Stimulated activated naive CD8-positive, alpha-beta T cell treated with anti-CD3 and anti-CD28 coated beads, Interleukin-15, Interleukin-2, amounts not matched to agents 100 ng/mL and 50 ng/mL, for 24 hours (primary cell): Measurements from ENCODE around the gene ZNF207.
"Not testable (repeated sequence)": the region's sequence is repeated elsewhere in the genome, so short reads cannot be mapped to it uniquely, and the experiment has no call there.

Source experiments
- H3K27ac Mint-ChIP-seq: one replicate; pipeline ENCODE4 v1.8.0; 2021; ENCODE audit warnings: mild to moderate bottlenecking, mixed read lengths
- H3K27me3 Mint-ChIP-seq: one replicate; pipeline ENCODE4 v1.8.0; 2021; ENCODE audit warnings: mixed read lengths
- H3K36me3 Mint-ChIP-seq: one replicate; pipeline ENCODE4 v1.8.0; 2021; ENCODE audit warnings: low read depth, mixed read lengths
- H3K4me1 Mint-ChIP-seq: one replicate; pipeline ENCODE4 v1.8.0; 2021; ENCODE audit warnings: low read depth, mixed read lengths
- H3K4me3 Mint-ChIP-seq: one replicate; pipeline ENCODE4 v1.8.0; 2021; ENCODE audit warnings: mild to moderate bottlenecking, mixed read lengths
- H3K9me3 Mint-ChIP-seq: one replicate; pipeline ENCODE4 v1.8.0; 2021; ENCODE audit warnings: mixed read lengths

The ZNF207 gene

DNA sequence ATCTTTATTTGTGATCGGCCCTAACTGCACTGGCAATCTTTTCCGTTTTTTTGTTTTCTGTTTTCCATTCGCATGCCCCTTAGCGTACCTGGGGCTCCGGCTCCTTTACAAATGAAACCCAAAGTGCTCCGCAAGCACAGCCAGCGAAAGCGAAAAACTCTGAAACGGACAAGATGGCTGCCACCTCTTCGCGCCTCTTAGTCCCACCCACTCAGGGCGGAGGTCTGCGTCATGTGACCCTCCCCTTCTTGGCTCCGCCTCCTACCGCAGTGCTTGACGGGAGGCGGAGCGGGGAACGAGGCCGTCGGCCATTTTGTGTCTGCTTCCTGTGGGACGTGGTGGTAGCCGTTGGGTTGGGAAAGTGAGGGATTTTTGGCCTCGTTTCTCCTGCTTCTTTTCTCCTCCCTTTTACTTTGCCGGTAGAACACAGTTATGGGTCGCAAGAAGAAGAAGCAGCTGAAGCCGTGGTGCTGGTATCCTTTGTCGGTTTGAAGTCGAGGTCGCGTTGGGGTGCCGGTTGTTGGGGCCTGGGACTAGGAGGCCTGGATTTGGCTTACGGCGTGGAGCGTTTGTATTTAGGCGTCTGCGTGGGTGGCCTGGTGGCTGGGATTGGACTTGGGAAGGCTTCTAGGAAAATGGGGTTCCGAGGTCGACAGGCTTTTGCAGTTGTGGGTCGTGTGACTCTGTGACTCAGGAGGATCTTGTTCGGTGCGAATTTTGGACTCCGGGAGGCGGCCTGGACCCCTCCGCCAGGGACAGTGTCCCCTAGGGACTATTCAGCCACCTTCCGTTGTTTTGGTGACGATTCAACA is at the start of gene ZNF207:
TSS of gene ZNF207 (plus strand) at position 304 of the 812 bp plus-strand sequence. CDS start at position 433, 129 bp downstream.
- Mint-ChIP-seq H3K9me3 (no peaks in the 10 kb centered on the region), H3K27me3 (no peaks in the 10 kb centered on the region), H3K36me3 (peaks cover 45% of the 10 kb centered on the region), H3K27ac (peak within 1 kb of the TSS; percentile 99), H3K4me3 (peak within 1 kb of the TSS; percentile 97), H3K4me1 (peaks cover 41% of the 10 kb centered on the region)

DNA sequence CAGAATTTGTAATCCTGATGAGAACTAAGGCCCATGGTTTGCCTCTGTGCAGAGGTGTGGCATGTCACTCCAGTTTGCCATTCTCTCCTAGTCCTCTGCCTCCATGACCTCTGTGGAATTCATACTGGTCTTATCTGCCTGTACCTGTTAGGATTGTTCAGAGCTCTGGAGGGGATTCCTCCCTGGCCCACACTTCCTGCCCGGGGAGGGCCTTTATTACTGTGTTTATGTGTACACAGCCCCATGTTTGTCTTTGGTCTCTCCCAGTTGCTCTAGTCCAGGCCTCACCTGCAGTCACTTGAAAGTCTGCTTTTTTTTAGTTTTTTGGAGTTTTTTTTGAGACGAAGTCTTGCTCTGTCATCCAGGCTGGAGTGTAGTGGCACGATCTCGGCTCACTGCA is 47.9 kb upstream of the ZNF207 start:
- Mint-ChIP-seq H3K4me1 (no peaks in the 10 kb centered on the region), H3K27ac (no peak overlapping the region), H3K4me3 (no peak overlapping the region), H3K36me3 (no peaks in the 10 kb centered on the region), H3K27me3 (no peaks in the 10 kb centered on the region), H3K9me3 (no peaks in the 10 kb centered on the region)

DNA sequence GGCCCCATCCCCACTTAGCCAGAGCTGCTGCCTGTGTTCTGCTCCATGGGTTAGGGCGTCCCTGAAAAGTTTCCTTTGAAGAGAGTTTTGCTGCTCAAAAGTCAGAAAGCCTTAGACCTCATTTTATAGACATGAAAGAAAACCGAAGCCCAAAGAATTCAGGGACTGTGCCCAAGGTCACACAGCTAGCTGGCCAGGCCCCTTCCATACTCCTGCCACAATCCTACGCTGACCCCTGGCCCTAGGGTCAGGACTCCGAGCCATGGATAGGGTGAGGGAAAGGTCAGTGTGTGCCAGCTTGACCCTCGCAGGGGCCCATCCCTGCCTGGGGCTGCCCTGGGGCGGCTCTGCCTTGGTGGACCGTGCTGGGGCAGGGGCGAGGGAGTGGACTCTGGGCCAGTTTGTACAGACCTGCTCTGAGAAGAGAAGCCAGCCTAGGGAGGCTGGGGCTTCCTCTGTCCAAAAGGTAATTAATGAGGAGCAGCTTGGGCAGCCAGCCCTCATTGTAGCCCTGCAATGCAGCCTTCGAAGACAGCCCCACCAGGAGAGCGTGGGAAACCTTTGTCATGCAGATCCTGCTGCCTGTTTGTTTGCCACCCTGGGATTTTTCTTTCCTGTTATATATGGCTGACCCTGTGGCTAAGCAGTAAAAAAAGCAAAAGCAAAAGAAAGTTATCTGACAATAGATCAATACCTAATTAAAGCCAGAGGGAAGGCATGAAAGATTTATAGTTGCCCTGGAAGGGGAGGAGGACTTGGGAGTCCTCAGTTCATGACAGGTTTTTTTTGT is 46.9 kb upstream of the ZNF207 start:
- Mint-ChIP-seq H3K27ac (no peak overlapping the region), H3K9me3 (no peaks in the 10 kb centered on the region), H3K4me3 (no peak overlapping the region), H3K27me3 (no peaks in the 10 kb centered on the region), H3K4me1 (no peaks in the 10 kb centered on the region), H3K36me3 (no peaks in the 10 kb centered on the region)

DNA sequence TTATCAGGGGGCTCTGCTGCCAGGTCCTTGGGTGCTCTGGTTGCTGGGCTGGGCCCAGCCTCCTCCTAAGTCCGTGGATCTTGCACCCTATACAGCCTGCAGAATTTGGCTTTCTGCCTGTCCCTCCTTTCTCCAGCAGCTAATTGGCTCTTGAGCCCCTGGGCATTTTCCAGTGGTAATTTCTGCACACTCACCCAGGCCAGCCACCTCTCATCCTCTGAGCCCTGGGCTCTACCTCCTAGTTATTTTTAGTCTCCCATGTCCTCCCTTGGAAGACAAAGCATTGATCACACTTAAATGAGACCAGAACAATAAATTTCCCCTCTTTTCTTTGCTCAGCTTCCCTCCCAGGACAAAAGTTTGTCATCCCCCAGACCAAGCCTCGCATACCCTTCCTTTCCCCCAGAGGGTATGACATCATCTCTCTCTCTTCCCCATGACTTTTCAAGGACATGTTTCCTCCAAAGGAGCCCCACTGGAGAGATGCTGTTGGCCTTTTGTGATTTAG is 46.1 kb upstream of the ZNF207 start:
- Mint-ChIP-seq H3K27ac (no peak overlapping the region), H3K27me3 (no peaks in the 10 kb centered on the region), H3K9me3 (no peaks in the 10 kb centered on the region), H3K4me3 (no peak overlapping the region), H3K36me3 (no peaks in the 10 kb centered on the region), H3K4me1 (no peaks in the 10 kb centered on the region)

DNA sequence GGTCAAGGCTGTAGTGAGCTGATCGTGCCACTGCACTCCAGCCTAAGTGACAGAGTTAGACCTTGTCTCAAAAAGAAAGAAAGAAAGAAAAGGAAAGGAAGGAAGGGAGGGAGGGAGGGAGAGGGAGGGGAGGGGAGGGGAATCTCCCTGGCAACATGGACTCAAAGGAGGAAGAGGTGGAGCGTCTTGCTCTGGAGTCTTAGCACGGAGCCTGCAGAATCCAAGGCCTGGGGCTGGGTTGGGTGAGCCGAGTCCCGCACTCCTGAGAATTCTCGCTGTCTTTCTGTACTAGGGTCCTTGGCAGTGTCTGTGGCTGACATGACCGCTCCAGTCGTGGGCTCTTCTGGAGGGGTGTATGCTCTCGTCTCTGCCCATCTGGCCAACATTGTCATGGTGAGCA is 44.9 kb upstream of the ZNF207 start:
- H3K36me3 Mint-ChIP-seq, result no peaks in the 10 kb centered on the region
- H3K27me3 Mint-ChIP-seq, result peaks cover 5% of the 10 kb centered on the region
- H3K27ac Mint-ChIP-seq, result no peak overlapping the region

DNA sequence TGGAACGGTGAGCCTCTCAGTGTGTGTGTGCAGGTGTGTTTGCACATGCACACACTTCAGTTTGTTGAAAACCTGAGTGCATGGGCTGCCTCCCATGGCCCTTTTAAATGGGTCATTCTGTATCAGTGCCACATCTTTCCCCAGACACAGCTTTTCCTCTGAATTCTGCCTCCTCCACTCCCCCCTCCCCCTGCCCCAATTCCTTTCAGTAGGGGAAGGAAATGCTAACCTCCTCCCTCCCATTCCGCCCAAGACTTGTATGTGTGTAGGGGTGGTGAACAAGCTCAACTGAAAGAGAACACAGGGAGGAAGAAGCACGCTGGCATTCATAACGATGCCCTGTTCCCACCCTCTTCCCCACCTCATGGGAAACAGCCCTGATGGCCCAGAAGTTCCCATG is 42.3 kb upstream of the ZNF207 start:
- Mint-ChIP-seq H3K4me1 (no peaks in the 10 kb centered on the region), H3K9me3 (no peaks in the 10 kb centered on the region)

More for the DNA sequence above, 44.9 kb upstream of the ZNF207 start:
- H3K4me1 Mint-ChIP-seq, result no peaks in the 10 kb centered on the region
- no peaks in the 10 kb centered on the region for H3K9me3 Mint-ChIP-seq
- no peak overlapping the region for H3K4me3 Mint-ChIP-seq

DNA sequence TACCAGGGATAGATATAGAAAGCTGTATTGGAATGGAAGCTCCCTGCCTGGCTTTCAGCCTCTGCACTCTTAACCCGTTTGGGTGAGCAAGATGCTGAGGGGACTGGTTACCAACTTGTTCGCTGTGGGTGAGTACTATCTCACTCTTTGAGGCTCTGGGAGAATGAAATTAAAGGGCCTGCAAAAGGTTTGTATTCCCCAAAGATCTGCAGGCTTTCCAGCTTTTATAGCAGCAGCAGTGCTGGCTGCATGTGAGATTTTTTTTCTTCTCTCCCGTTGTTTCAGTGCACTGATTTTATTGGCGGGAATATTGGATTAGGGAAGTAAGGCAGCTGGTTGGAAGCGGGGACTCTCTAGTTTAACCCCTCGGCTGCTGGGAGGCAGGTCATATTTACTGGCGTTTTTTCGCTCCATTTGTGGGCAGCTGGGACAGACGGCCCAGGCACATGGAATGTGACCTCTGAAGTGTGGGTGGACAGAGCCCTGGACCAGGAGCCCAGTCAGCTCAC is 38.9 kb upstream of the ZNF207 start:
- Mint-ChIP-seq H3K27ac (no peak overlapping the region), H3K4me1 (no peaks in the 10 kb centered on the region), H3K4me3 (no peak overlapping the region), H3K9me3 (no peaks in the 10 kb centered on the region), H3K36me3 (no peaks in the 10 kb centered on the region), H3K27me3 (peaks cover 15% of the 10 kb centered on the region)

More for the DNA sequence above, 42.3 kb upstream of the ZNF207 start:
- no peak overlapping the region for H3K4me3 Mint-ChIP-seq
- H3K27me3 Mint-ChIP-seq, result peaks cover 6% of the 10 kb centered on the region
- H3K36me3 Mint-ChIP-seq, result no peaks in the 10 kb centered on the region
- H3K27ac Mint-ChIP-seq, result no peak overlapping the region

DNA sequence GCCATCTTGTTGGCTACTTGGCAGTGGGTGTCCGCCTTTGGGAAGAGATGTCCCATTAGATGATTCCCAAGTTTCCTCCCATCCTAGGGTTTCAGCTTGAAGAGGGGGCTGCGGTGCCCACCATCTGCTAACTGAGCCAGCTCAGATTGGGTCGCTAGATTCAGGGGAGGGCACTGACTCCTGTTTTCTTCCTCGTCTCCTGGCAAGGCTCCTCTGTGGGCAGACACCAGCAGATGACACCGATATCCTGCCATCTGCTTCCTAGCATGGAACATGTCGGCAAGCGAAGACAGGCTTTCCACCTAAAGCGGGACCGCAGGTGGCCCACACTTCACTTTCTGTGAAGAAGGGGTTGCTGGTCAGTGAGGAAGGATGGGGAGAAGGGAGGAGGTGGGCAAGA is 35.3 kb upstream of the ZNF207 start:
- no peak overlapping the region for H3K27ac Mint-ChIP-seq
- no peaks in the 10 kb centered on the region for H3K9me3 Mint-ChIP-seq
- peaks cover 4% of the 10 kb centered on the region for H3K4me1 Mint-ChIP-seq
- H3K36me3 Mint-ChIP-seq, result no peaks in the 10 kb centered on the region
- no peak overlapping the region for H3K4me3 Mint-ChIP-seq
- peaks cover 28% of the 10 kb centered on the region for H3K27me3 Mint-ChIP-seq

DNA sequence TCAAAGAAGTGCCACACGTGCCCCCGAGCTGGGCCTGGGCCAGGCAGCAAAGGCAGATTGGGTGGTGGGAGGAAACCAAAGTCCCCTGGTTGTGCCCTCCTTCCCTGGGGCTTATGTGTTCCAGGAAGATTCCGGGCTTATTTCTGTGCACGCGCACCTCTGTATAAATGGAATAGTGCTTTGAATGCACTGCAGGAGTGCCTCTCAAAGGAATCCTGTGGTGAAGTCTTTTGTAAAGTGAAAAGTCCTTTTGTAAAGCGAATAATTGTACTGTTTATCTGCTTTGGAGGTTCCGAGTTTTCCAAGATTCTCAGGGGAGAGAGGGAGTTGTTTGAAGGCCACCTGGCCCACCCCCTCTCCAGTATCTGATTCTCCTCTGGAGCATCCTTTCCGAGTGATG is 34.8 kb upstream of the ZNF207 start:
- no peak overlapping the region for H3K27ac Mint-ChIP-seq
- peaks cover 6% of the 10 kb centered on the region for H3K4me1 Mint-ChIP-seq
- no peak overlapping the region for H3K4me3 Mint-ChIP-seq
- H3K9me3 Mint-ChIP-seq, result no peaks in the 10 kb centered on the region
- H3K27me3 Mint-ChIP-seq, result peaks cover 24% of the 10 kb centered on the region
- H3K36me3 Mint-ChIP-seq, result no peaks in the 10 kb centered on the region

DNA sequence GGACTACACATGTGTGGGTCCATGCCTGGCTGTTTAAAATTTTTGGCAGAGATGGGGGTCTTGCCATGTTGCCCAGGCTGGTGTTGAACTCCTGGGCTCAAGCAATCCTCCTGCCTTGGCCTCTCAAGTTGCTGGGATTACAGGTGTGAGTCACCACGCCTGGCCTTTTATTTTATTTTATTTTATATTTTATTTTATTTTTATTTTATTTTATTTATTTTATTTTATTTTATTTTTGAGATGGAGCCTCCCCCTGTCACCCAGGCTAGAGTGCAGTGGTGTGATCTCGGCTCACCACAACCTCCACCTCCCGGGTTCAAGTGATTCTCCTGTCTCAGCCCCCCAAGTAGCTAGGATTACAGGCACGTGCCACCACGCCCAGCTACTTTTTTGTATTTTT is 33.3 kb upstream of the ZNF207 start:
- H3K9me3 Mint-ChIP-seq, H3K4me3 Mint-ChIP-seq, H3K36me3 Mint-ChIP-seq: not testable (repeated sequence)

DNA sequence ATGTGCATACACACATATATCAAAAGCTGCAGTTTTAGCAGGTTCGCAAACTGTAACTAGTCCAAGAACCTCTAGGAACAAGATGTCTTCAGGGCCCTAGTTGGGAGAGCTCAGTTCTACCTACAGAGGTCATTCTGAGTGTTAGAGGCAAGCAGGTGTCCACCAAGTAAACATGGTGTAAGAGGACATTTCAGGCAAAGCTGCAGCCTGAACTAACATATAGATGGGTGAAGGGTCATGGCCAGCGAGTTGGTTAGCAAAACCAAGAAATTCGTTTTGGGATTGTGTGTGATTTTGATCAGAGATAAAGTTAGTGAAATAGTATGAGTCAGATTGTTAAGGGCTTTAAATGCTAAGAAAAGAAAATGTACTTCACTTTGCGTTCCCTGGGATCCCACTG is 32.6 kb upstream of the ZNF207 start:
- Mint-ChIP-seq H3K4me3 (no peak overlapping the region), H3K27ac (no peak overlapping the region), H3K27me3 (peaks cover 24% of the 10 kb centered on the region), H3K36me3 (no peaks in the 10 kb centered on the region), H3K4me1 (peaks cover 6% of the 10 kb centered on the region), H3K9me3 (no peaks in the 10 kb centered on the region)

More for the DNA sequence above, 33.3 kb upstream of the ZNF207 start:
- peaks cover 24% of the 10 kb centered on the region for H3K27me3 Mint-ChIP-seq
- not testable (repeated sequence) for H3K4me1 Mint-ChIP-seq, H3K27ac Mint-ChIP-seq

DNA sequence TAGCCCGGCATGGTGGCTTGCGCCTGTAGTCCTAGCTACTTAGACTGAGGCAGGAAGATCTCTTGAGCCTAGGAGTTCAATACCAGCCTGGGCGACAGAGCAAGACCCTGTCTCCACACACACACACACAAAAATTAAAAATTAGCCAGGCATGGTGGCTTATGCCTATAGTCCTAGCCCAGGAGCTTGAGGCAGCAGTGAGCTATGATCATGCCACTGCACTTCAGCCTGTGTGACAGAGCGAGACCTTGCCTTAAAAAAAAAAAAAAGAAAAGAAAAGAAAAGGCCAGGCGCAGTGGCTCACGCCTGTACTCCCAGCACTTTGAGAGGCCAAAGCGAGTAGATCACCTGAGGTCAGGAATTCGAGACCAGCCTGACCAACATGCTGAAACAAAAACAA is 31.9 kb upstream of the ZNF207 start:
- Mint-ChIP-seq H3K27me3 (peaks cover 24% of the 10 kb centered on the region), H3K4me3 (no peak overlapping the region), H3K9me3 (no peaks in the 10 kb centered on the region), H3K27ac (no peak overlapping the region), H3K4me1 (peaks cover 8% of the 10 kb centered on the region), H3K36me3 (no peaks in the 10 kb centered on the region)

DNA sequence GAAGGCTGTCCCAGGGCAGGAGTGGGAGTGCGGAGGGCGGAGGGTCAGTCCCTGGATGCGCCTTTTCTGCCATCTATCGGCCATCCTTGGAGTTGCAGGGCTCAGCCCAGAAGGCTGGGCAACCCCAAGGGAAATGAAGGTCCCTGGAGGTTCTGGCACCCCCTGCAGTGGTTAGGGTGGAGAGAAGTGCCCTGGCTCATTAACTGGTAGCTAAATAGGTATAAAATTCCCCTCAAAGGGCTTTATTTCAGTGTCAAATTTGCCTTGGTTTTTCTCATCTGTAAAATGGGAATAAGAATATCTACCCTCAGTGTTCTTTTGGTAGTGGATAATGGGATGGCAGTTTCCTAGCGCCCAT is 30.4 kb upstream of the ZNF207 start:
- H3K36me3 Mint-ChIP-seq, result no peaks in the 10 kb centered on the region
- peak overlapping the region; percentile 77 for H3K4me3 Mint-ChIP-seq
- H3K9me3 Mint-ChIP-seq, result no peaks in the 10 kb centered on the region
- H3K27me3 Mint-ChIP-seq, result peaks cover 24% of the 10 kb centered on the region
- peaks cover 21% of the 10 kb centered on the region for H3K4me1 Mint-ChIP-seq
- H3K27ac Mint-ChIP-seq, result no peak overlapping the region

DNA sequence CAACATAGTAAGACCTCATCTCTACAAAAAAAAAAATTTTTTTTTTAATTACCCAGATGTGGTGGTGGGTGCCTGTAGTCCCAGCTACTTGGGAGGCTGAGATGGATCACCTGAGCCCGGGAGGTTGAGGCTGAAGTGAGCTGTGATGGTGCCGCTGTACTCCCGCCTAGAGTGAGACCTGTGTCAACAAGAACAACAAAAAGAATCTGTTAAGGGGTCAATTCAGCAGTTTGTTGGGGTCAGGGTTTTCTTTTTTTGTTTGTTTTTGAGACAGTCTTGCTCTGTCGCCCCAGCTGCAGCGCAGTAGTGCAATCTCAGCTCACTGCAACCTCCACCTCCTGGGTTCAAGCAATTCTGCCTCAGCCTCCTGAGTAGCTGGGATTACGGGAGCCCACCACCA is 29.9 kb upstream of the ZNF207 start:
- not testable (repeated sequence) for H3K36me3 Mint-ChIP-seq, H3K4me3 Mint-ChIP-seq, H3K27ac Mint-ChIP-seq, H3K9me3 Mint-ChIP-seq
- peaks cover 20% of the 10 kb centered on the region for H3K27me3 Mint-ChIP-seq
- H3K4me1 Mint-ChIP-seq, result peaks cover 23% of the 10 kb centered on the region

DNA sequence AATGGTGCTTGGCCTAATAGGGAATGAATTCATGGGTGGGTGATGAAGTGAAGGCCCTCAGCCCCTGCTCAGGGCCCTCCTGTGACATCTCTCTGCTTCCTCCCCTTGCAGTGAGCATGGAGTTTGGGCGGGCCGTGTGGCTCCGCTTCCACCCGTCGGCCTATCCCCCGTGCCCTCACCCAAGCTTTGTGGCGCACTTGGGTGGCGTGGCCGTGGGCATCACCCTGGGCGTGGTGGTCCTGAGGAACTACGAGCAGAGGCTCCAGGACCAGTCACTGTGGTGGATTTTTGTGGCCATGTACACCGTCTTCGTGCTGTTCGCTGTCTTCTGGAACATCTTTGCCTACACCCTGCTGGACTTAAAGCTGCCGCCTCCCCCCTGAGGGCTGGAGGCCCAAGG is 29.1 kb upstream of the ZNF207 start:
- H3K4me3 Mint-ChIP-seq, result no peak overlapping the region
- H3K4me1 Mint-ChIP-seq, result peaks cover 23% of the 10 kb centered on the region
- no peaks in the 10 kb centered on the region for H3K9me3 Mint-ChIP-seq
- no peaks in the 10 kb centered on the region for H3K36me3 Mint-ChIP-seq
- peaks cover 16% of the 10 kb centered on the region for H3K27me3 Mint-ChIP-seq
- H3K27ac Mint-ChIP-seq, result no peak overlapping the region
